Left ventricle myocardium inferior (tissue), 1 donor: ENCODE measurements around the gene DYNLT3. TPM values are rescaled to one million over a fixed set of nuclear protein-coding genes. Genes with fewer than 3 reads are reported as not detected.

Source experiments
- DNase-seq: peaks from one replicate; pipeline ENCODE4 v3.0.0-alpha.2; 2020
- H3K27ac ChIP-seq: fragments of 200-600 bp; replicated peaks from 2 replicates; pipeline ENCODE4 v1.8.0; 2021
- H3K27me3 ChIP-seq: fragments of 200-600 bp; 2 replicates; pipeline ENCODE4 v1.8.0; 2021; ENCODE audit warnings: low read depth
- H3K36me3 ChIP-seq: fragments of 200-600 bp; 2 replicates; pipeline ENCODE4 v1.8.0; 2021
- H3K4me1 ChIP-seq: fragments of 200-600 bp; 2 replicates; pipeline ENCODE4 v1.8.0; 2021
- H3K4me3 ChIP-seq: fragments of 200-600 bp; 2 replicates; pipeline ENCODE4 v1.8.0; 2021; ENCODE audit warnings: mild to moderate bottlenecking, moderate library complexity
- H3K9me3 ChIP-seq: fragments of 200-600 bp; replicated peaks from 2 replicates; pipeline ENCODE4 v1.8.0; 2021
- CTCF ChIP-seq: fragments of 200-600 bp; IDR thresholded peaks from 2 replicates; pipeline ENCODE4 v1.8.0; 2021; ENCODE audit warnings: antibody characterized with exemption, mild to moderate bottlenecking, borderline replicate concordance
- intact Hi-C: fragments of 100-400 bp; cut with micrococcal nuclease; formaldehyde crosslinking; loops from one replicate; pipeline ENCODE4 v1.11.0; 2022
- long read RNA-seq: library from polyadenylated mRNA; unstranded; transcript quantifications from one replicate; pipeline ENCODE4 v2.0.0, GENCODE V29; 2021
- total RNA-seq: library from RNA; stranded (reverse); fragmentation: NEBNext Ultra II Directional; extraction: Animal tissue kit (Norgen Biotek cat#: 25700); gene quantifications from one replicate; pipeline ENCODE4 v1.2.1, GENCODE V29; 2021
- donor health status: DM: no; HTN: yes; CAD: no; lungs with severe emphysema.

Gene DYNLT3
- 17.6 TPM for total RNA-seq
- long read RNA-seq, transcript DYNLT3-201 (5 exons, 2,217 nt), result major isoform, 50 of 52 reads
- long read RNA-seq, partial matches to known transcripts, result 0 of 52 reads
- long read RNA-seq, other reads (novel, unspliced or antisense), result 1 of 52 reads

GRCh38 chrX:37846934-37847732, at the start of gene DYNLT3:
TSS of gene DYNLT3 (minus strand) at chrX:37847571. CDS start at chrX:37847510, 61 bp downstream.
- Histone ChIP-seq H3K4me1 (peaks cover 13% of the 10 kb centered on the region), H3K27ac (peak within 1 kb of the TSS; percentile 84), H3K36me3 (no peaks in the 10 kb centered on the region), H3K9me3 (no peaks in the 10 kb centered on the region), H3K4me3 (peak within 1 kb of the TSS; percentile 81), H3K27me3 (no peaks in the 10 kb centered on the region)
- intact Hi-C loops, result no loop called here
- no peak for TF ChIP-seq CTCF
- DNase-seq, result peak; percentile 81

- Histone ChIP-seq H3K27me3 (no peaks in the 10 kb centered on the region), H3K4me1 (no peaks in the 10 kb centered on the region), H3K36me3 (no peaks in the 10 kb centered on the region), H3K27ac (no peak overlapping the region), H3K9me3 (no peaks in the 10 kb centered on the region), H3K4me3 (no peak overlapping the region)
- intact Hi-C loops, result no loop called here
- TF ChIP-seq CTCF, result no peak
- no peak for DNase-seq
These were observed 49.1 kb upstream of the DYNLT3 start for GRCh38 chrX:37896511-37896890.

- Histone ChIP-seq H3K9me3 (no peaks in the 10 kb centered on the region), H3K4me3 (no peak overlapping the region), H3K36me3 (no peaks in the 10 kb centered on the region), H3K27me3 (no peaks in the 10 kb centered on the region), H3K4me1 (no peaks in the 10 kb centered on the region), H3K27ac (no peak overlapping the region)
- intact Hi-C loops, result no loop called here
- DNase-seq, result no peak
- TF ChIP-seq CTCF, result no peak
These were observed 48.6 kb upstream of the DYNLT3 start for GRCh38 chrX:37895795-37896510.

GRCh38 chrX:37894725-37895124, 47.4 kb upstream of the DYNLT3 start:
- no peaks in the 10 kb centered on the region for H3K9me3 ChIP-seq
- no peak for TF ChIP-seq CTCF
- H3K4me1 ChIP-seq, result no peaks in the 10 kb centered on the region
- H3K4me3 ChIP-seq, result no peak overlapping the region
- DNase-seq, result no peak
- no peak overlapping the region for H3K27ac ChIP-seq
- H3K36me3 ChIP-seq, result no peaks in the 10 kb centered on the region
- intact Hi-C loops, result no loop called here
- no peaks in the 10 kb centered on the region for H3K27me3 ChIP-seq

GRCh38 chrX:37888010-37888409, 40.6 kb upstream of the DYNLT3 start:
- Histone ChIP-seq H3K27me3 (no peaks in the 10 kb centered on the region), H3K36me3 (no peaks in the 10 kb centered on the region), H3K9me3 (no peaks in the 10 kb centered on the region), H3K4me3 (no peak overlapping the region), H3K4me1 (no peaks in the 10 kb centered on the region), H3K27ac (no peak overlapping the region)
- TF ChIP-seq CTCF, result no peak
- intact Hi-C loops, result no loop called here
- no peak for DNase-seq
